ENCODE results near the gene TLL1. TPM values are rescaled to one million over a fixed set of nuclear protein-coding genes. Genes with fewer than 3 reads are reported as not detected.

Gene TLL1
- total and polyA plus RNA-seq, 10 donors: 0.07 to 1.1 (median 0.21) TPM

- DNase-seq: no peak
- 79 to 87% (median 82%) methylated on average over 5 of the region's 5 CpGs for WGBS, 5 donors
- TF ChIP-seq POLR2A (IDR thresholded peaks at IDR 0.05) (no peak), CTCF (IDR thresholded peaks at IDR 0.05 in 8 of 11, conservative IDR thresholded peaks at IDR 0.05 in 3 of 11) (no peak), POLR2AphosphoS5 (IDR thresholded peaks at IDR 0.05) (no peak)
- Histone ChIP-seq H3K9me3 (no peaks in the 10 kb centered on the region), H3K27ac (no peak overlapping the region), H3K4me1 (no peaks in the 10 kb centered on the region), H3K27me3 (replicated peaks in 1 of 7) (no peaks in the 10 kb centered on the region), H3K36me3 (no peaks in the 10 kb centered on the region), H3K4me3 (no peak overlapping the region)
- intact Hi-C loops (cut with DNase I; ENCODE audit: low total_unique reads): no loop called here
These were observed 114.1 kb downstream of the TLL1 start for GRCh38 chr4:165986956-165987698.

DNA sequence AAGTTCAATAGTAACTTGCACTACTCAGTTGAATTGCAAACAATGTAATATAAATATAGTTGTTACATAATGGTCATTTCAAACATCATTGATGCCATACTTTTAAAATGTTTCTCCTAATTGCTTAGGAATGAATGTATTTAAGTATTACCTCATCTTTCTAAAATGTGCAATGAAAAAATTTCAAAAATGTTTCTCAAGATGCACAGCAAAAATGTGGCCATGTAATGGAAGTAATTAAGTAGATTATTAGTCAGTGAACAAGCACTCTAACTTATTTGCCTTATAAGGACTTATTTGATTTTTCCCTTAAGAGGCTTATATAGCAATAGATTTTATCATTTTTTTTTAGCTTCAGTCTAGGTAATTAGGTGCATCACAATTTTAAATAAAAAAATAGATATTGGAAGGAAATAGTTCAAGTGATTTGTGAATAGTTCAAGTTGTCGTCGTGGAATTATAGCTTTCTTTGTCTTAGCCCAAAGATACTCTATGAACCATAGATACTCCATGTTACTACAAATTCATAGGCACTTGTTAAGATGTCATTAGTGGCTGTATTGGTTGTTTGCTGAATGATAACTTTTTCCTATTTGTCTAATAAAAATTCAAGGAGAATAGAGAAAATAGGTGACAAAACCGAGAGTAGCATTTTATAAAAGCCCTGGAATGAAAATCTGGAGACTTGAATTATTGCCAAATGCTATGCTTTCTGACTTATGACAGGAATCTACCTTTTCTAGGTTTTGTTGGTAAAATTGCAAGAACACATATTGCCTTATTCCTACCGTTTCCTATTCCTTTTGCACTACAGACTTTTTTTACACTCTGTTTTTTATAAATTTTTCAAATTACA, 118.5 kb downstream of the TLL1 start:
- intact Hi-C loops (cut with DNase I; ENCODE audit: low total_unique reads): no loop called here
- no peak for DNase-seq

GRCh38 chr4:165992283-165992682, 119.2 kb downstream of the TLL1 start:
- Histone ChIP-seq H3K27ac (no peak overlapping the region), H3K4me1 (no peaks in the 10 kb centered on the region), H3K9me3 (no peaks in the 10 kb centered on the region), H3K4me3 (no peak overlapping the region), H3K36me3 (no peaks in the 10 kb centered on the region), H3K27me3 (replicated peaks in 1 of 7) (no peaks in the 10 kb centered on the region)
- no peak for TF ChIP-seq CTCF (IDR thresholded peaks at IDR 0.05 in 8 of 11, conservative IDR thresholded peaks at IDR 0.05 in 3 of 11)
- TF ChIP-seq POLR2A (IDR thresholded peaks at IDR 0.05): no peak
- TF ChIP-seq POLR2AphosphoS5 (IDR thresholded peaks at IDR 0.05): no peak
- no peak for DNase-seq
- intact Hi-C loops (cut with DNase I; ENCODE audit: low total_unique reads): no loop called here
- 65 to 95% (median 79%) methylated on average over 1 of the region's 1 CpG for WGBS, 5 donors

More for the DNA sequence above, 118.5 kb downstream of the TLL1 start:
- 72 to 84% (median 81%) methylated on average over 4 of the region's 4 CpGs for WGBS, 5 donors
- no peaks in the 10 kb centered on the region for H3K4me1 ChIP-seq
- H3K27ac ChIP-seq: no peak overlapping the region
- H3K4me3 ChIP-seq: no peak overlapping the region
- H3K36me3 ChIP-seq: no peaks in the 10 kb centered on the region
- TF ChIP-seq POLR2AphosphoS5 (IDR thresholded peaks at IDR 0.05): no peak
- no peak for TF ChIP-seq POLR2A (IDR thresholded peaks at IDR 0.05)
- H3K9me3 ChIP-seq: no peaks in the 10 kb centered on the region
- H3K27me3 ChIP-seq (replicated peaks in 1 of 7): no peaks in the 10 kb centered on the region

DNA sequence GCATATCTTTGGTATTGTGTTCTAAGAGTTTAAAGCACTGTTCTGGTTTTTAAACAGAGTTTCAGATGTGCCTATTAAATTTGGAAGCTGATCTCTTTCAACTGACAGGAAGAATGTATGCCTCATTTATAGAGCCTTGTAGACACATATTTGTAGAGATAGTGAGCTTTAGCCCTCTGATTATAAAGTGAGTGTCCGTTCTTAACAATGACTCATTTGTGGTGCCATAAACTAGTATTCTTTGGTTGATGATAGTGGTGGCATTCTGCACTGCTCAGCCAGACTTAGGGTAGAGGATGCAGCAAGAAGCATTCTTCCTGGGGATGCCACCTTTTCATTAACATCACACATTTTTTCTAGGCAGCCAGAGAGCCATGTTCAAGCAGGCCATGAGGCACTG, 121.7 kb downstream of the TLL1 start:
- TF ChIP-seq POLR2AphosphoS5 (IDR thresholded peaks at IDR 0.05) (no peak), CTCF (IDR thresholded peaks at IDR 0.05 in 8 of 11, conservative IDR thresholded peaks at IDR 0.05 in 3 of 11) (no peak), POLR2A (IDR thresholded peaks at IDR 0.05) (no peak)
- no peak overlapping the region for H3K27ac ChIP-seq
- no peak overlapping the region for H3K4me3 ChIP-seq
- H3K9me3 ChIP-seq: no peaks in the 10 kb centered on the region
- 71 to 92% (median 82%) methylated on average over 1 of the region's 1 CpG for WGBS, 5 donors
- no peaks in the 10 kb centered on the region for H3K36me3 ChIP-seq
- DNase-seq: no peak
- H3K27me3 ChIP-seq (replicated peaks in 1 of 7): no peaks in the 10 kb centered on the region
- intact Hi-C loops (cut with DNase I; ENCODE audit: low total_unique reads): no loop called here
- H3K4me1 ChIP-seq: no peaks in the 10 kb centered on the region

Measured in spleen (tissue), 11 donors.